Left lung (tissue), 10 donors: Measurements from ENCODE around the gene GCSAML. TPM values are rescaled to one million over a fixed set of nuclear protein-coding genes. Genes with fewer than 3 reads are reported as not detected.

Source experiments
- ATAC-seq: fragments of 200-7000 bp; cut with Tn5 transposase; one replicate; pipeline ENCODE4 v1.9.1; 2020; ENCODE audit warnings: moderate library complexity
- DNase-seq, 4 donors: peaks; one replicate each; pipeline ENCODE4 v3.0.0-alpha.2; 2013 to 2020
- H3K27ac ChIP-seq, 2 donors: fragments of 200-600 bp; sonication (generic) in 1 of 2; one replicate each; pipeline versions ENCODE4 v1.5.0 to v1.8.0; 2020 to 2021
- H3K27me3 ChIP-seq, 2 donors: fragments of 200-600 bp; sonication (generic) in 1 of 2; one replicate each; pipeline versions ENCODE4 v1.5.0 to v1.8.0; 2020 to 2021
- H3K36me3 ChIP-seq, 2 donors: fragments of 200-600 bp; sonication (generic) in 1 of 2; one replicate each; pipeline versions ENCODE4 v1.5.0 to v1.8.0; 2020 to 2021
- H3K4me1 ChIP-seq, 2 donors: fragments of 200-600 bp; one replicate each; pipeline ENCODE4 v1.8.0; 2021
- H3K4me3 ChIP-seq, 2 donors: fragments of 200-600 bp; sonication (generic) in 1 of 2; one replicate each; pipeline versions ENCODE4 v1.5.0 to v1.8.0; 2020 to 2021; ENCODE audit warnings: mild to moderate bottlenecking in 1 of 2
- H3K9me3 ChIP-seq, 2 donors: fragments of 200-600 bp; sonication (generic) in 1 of 2; one replicate each; pipeline versions ENCODE4 v1.5.0 to v1.8.0; 2020 to 2021
- CTCF ChIP-seq, 2 donors: fragments of 200-600 bp; sonication (generic) in 1 of 2; IDR thresholded peaks; one replicate each; pipeline versions ENCODE4 v1.5.0 to v1.8.0; 2021; ENCODE audit warnings: antibody characterized with exemption in 2 of 2
- intact Hi-C, 2 donors: fragments of 100-400 bp; cut with DNase I; formaldehyde crosslinking; loops; one replicate each; pipeline versions ENCODE4 v1.11.2 to v1.14.2; 2022
- polyA plus RNA-seq, 6 donors: library from polyadenylated mRNA; unstranded; fragments of 120-200 nt; gene quantifications; one replicate each; pipeline ENCODE4 v1.2.1, GENCODE V29; 2013; ENCODE audit not compliant: insufficient read length in 6 of 6
- total RNA-seq, 2 donors: library from RNA; stranded (reverse); fragmentation: NEBNext Ultra II Directional; extraction: Animal tissue kit (Norgen Biotek cat#: 25700); gene quantifications; one replicate each; pipeline ENCODE4 v1.2.1, GENCODE V29; 2021
- donor health status: DM: no; HTN: yes; CAD: no.
- donor health status: DM: no; HTN: no; CAD: no.

Gene GCSAML
- total and polyA plus RNA-seq, 8 donors, result 0.17 to 0.84 (median 0.36) TPM

- H3K36me3 ChIP-seq, result no peaks in the 10 kb centered on the region
- ATAC-seq (no peak), DNase-seq (no peak)
- no peak for TF ChIP-seq CTCF (IDR thresholded peaks at IDR 0.05)
- no peaks in the 10 kb centered on the region for H3K9me3 ChIP-seq
- intact Hi-C loops, result no loop called here
- peaks cover 0 to 7% of the 10 kb centered on the region in 2 donors for H3K27me3 ChIP-seq
- no peak within 1 kb of the TSS for H3K4me3 ChIP-seq
- H3K4me1 ChIP-seq, result no peaks in the 10 kb centered on the region
- no peak within 1 kb of the TSS for H3K27ac ChIP-seq
Observed at GRCh38 chr1:247536340-247536739, 12.6 kb upstream of the GCSAML start, which contains the start of gene OR2C3. TSS of gene OR2C3 (minus strand) at chr1:247536440. CDS start at chr1:247532511, 3,929 bp downstream.

- no peak overlapping the region for H3K27ac ChIP-seq
- H3K9me3 ChIP-seq, result no peaks in the 10 kb centered on the region
- ATAC-seq, result no peak
- H3K4me1 ChIP-seq, result no peaks in the 10 kb centered on the region
- H3K4me3 ChIP-seq, result no peak overlapping the region
- TF ChIP-seq CTCF (IDR thresholded peaks at IDR 0.05), result no peak
- intact Hi-C loops, result no loop called here
- H3K27me3 ChIP-seq, result no peaks in the 10 kb centered on the region
- DNase-seq, result no peak
- no peaks in the 10 kb centered on the region for H3K36me3 ChIP-seq
Observed at GRCh38 chr1:247538561-247538960, 10.4 kb upstream of the GCSAML start.

GRCh38 chr1:247539215-247539614 lies 9.7 kb upstream of the GCSAML start:
- intact Hi-C loops, result no loop called here
- no peak for ATAC-seq
- no peak for DNase-seq
- H3K4me1 ChIP-seq, result no peaks in the 10 kb centered on the region
- H3K9me3 ChIP-seq, result no peaks in the 10 kb centered on the region
- TF ChIP-seq CTCF (IDR thresholded peaks at IDR 0.05), result no peak
- H3K4me3 ChIP-seq, result no peak overlapping the region
- no peak overlapping the region for H3K27ac ChIP-seq
- no peaks in the 10 kb centered on the region for H3K27me3 ChIP-seq
- no peaks in the 10 kb centered on the region for H3K36me3 ChIP-seq

- intact Hi-C loops, result no loop called here
- DNase-seq, result no peak
- TF ChIP-seq CTCF (IDR thresholded peaks at IDR 0.05), result no peak
- Histone ChIP-seq H3K9me3 (no peaks in the 10 kb centered on the region), H3K4me3 (no peak overlapping the region), H3K27ac (no peak overlapping the region), H3K4me1 (no peaks in the 10 kb centered on the region), H3K27me3 (no peaks in the 10 kb centered on the region), H3K36me3 (no peaks in the 10 kb centered on the region)
- ATAC-seq, result no peak
Observed at GRCh38 chr1:247540581-247540980, 8.4 kb upstream of the GCSAML start.

GRCh38 chr1:247542811-247543210 lies 6.1 kb upstream of the GCSAML start:
- Histone ChIP-seq H3K36me3 (no peaks in the 10 kb centered on the region), H3K27ac (no peak overlapping the region), H3K27me3 (peaks cover 0 to 7% of the 10 kb centered on the region in 2 donors), H3K4me1 (no peaks in the 10 kb centered on the region), H3K4me3 (no peak overlapping the region), H3K9me3 (no peaks in the 10 kb centered on the region)
- no peak for DNase-seq
- no peak for ATAC-seq
- TF ChIP-seq CTCF (IDR thresholded peaks at IDR 0.05), result no peak
- intact Hi-C loops, result no loop called here
